Measurements from ENCODE around the gene SPATA31C2.

- TF ChIP-seq GABPA (IDR thresholded peaks at IDR 0.05; ENCODE audit: low read depth): no peak
- no peak for TF ChIP-seq SPI1 (IDR thresholded peaks at IDR 0.05; ENCODE audit: borderline replicate concordance, low read depth)
- TF ChIP-seq POLR2AphosphoS5 (IDR thresholded peaks at IDR 0.05; ENCODE audit: low read depth): no peak
- TF ChIP-seq CTCF (IDR thresholded peaks at IDR 0.05; ENCODE audit: insufficient read depth, low read length): no peak
- TF ChIP-seq, protein P1, sequence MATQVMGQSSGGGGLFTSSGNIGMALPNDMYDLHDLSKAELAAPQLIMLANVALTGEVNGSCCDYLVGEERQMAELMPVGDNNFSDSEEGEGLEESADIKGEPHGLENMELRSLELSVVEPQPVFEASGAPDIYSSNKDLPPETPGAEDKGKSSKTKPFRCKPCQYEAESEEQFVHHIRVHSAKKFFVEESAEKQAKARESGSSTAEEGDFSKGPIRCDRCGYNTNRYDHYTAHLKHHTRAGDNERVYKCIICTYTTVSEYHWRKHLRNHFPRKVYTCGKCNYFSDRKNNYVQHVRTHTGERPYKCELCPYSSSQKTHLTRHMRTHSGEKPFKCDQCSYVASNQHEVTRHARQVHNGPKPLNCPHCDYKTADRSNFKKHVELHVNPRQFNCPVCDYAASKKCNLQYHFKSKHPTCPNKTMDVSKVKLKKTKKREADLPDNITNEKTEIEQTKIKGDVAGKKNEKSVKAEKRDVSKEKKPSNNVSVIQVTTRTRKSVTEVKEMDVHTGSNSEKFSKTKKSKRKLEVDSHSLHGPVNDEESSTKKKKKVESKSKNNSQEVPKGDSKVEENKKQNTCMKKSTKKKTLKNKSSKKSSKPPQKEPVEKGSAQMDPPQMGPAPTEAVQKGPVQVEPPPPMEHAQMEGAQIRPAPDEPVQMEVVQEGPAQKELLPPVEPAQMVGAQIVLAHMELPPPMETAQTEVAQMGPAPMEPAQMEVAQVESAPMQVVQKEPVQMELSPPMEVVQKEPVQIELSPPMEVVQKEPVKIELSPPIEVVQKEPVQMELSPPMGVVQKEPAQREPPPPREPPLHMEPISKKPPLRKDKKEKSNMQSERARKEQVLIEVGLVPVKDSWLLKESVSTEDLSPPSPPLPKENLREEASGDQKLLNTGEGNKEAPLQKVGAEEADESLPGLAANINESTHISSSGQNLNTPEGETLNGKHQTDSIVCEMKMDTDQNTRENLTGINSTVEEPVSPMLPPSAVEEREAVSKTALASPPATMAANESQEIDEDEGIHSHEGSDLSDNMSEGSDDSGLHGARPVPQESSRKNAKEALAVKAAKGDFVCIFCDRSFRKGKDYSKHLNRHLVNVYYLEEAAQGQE (IDR thresholded peaks at IDR 0.05; ENCODE audit: insufficient replicate concordance, low read depth): no peak
These were observed 53.7 kb downstream of the SPATA31C2 start for GRCh38 chr9:88084357-88085183.
